Measurements from ENCODE around the gene KIF1A. TPM values are rescaled to one million over a fixed set of nuclear protein-coding genes. Genes with fewer than 3 reads are reported as not detected.

KIF1A gene, protein sequence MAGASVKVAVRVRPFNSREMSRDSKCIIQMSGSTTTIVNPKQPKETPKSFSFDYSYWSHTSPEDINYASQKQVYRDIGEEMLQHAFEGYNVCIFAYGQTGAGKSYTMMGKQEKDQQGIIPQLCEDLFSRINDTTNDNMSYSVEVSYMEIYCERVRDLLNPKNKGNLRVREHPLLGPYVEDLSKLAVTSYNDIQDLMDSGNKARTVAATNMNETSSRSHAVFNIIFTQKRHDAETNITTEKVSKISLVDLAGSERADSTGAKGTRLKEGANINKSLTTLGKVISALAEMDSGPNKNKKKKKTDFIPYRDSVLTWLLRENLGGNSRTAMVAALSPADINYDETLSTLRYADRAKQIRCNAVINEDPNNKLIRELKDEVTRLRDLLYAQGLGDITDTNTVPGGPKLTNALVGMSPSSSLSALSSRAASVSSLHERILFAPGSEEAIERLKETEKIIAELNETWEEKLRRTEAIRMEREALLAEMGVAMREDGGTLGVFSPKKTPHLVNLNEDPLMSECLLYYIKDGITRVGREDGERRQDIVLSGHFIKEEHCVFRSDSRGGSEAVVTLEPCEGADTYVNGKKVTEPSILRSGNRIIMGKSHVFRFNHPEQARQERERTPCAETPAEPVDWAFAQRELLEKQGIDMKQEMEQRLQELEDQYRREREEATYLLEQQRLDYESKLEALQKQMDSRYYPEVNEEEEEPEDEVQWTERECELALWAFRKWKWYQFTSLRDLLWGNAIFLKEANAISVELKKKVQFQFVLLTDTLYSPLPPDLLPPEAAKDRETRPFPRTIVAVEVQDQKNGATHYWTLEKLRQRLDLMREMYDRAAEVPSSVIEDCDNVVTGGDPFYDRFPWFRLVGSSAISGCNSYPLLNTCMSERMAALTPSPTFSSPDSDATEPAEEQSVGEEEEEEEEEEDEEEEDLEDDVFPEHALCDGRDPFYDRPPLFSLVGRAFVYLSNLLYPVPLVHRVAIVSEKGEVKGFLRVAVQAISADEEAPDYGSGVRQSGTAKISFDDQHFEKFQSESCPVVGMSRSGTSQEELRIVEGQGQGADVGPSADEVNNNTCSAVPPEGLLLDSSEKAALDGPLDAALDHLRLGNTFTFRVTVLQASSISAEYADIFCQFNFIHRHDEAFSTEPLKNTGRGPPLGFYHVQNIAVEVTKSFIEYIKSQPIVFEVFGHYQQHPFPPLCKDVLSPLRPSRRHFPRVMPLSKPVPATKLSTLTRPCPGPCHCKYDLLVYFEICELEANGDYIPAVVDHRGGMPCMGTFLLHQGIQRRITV (N-terminal part only)
- total RNA-seq (0.54 TPM), polyA plus RNA-seq (ENCODE audit: insufficient read depth, low read depth, low replicate concordance) (0.58 TPM)
- long read RNA-seq, donor 1, result 0 reads
- long read RNA-seq, donor 2, result 0 reads
- long read RNA-seq, donor 3, result 0 reads
- long read RNA-seq, donor 4, result 0 reads
- long read RNA-seq, donor 5, result 0 reads
- long read RNA-seq, donor 6, result 0 reads
- long read RNA-seq, donor 7, result 0 reads
- long read RNA-seq, donor 8, result 0 reads
- long read RNA-seq, donor 9, result 0 reads
- long read RNA-seq, donor 10, result 0 reads

DNA sequence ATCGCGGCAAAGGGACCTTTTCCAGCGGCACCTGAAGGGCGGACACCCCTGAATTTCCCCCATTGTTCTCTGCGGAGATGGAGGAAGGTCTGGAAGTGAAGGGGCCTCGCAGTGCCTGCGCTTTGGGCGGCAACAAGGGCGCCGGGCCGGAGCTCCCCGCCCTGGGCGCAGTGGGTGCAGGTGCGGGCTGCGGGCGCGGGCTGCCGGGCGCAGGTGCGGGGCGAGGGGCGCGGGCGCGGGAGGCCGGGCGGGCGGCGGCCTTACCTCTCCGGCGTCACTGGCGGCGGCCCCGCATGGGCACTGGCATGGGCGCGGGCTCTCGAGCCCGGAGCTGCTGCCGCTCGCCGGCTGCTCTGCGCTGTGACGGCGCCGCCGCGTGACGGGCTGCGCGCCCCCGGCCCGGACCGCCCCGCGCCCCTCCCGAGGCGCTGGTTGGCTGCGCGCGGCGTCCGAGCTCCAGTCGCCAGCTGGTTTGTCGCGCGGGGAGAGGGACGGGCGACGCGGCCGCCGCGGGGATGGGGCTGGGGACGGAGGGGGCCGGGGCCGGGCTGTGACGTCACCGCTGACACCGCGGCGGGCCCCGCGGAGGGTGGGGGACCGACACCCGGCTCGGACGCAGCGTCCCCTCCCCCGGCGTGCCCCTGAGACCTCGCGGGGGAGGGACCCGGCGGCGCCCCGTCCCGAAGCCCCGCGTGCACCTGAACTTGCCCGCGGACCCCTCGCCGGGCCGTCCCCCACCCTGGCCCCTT is at the start of gene KIF1A:
TSS of gene KIF1A (minus strand) at position 362 of the 749 bp plus-strand sequence. CDS start 22,467 bp downstream, outside the sequence.
- peaks cover 6% of the 10 kb centered on the region for H3K27me3 ChIP-seq (ENCODE audit: control insufficient read depth, insufficient read depth, low read length)
- intact Hi-C loops (cut with DNase I), result no loop called here
- FAIRE-seq (no peak), DNase-seq (peak in 4 of 5 donors; percentile 75 to 89 (median 84))
- peaks cover 0 to 2% (median 0%) of the 10 kb centered on the region in 3 donors for H3K36me3 ChIP-seq (ENCODE audit: control insufficient read depth in 2 of 3, insufficient read depth in 3 of 3, low read length in 3 of 3)
- H3K9ac ChIP-seq (ENCODE audit: low read length in 3 of 3), result no peak within 1 kb of the TSS
- no peaks in the 10 kb centered on the region for H3K4me1 ChIP-seq (ENCODE audit: control insufficient read depth in 2 of 3, insufficient read depth in 2 of 3, low read depth in 1 of 3, low read length in 3 of 3)
- H3K27ac ChIP-seq (ENCODE audit: low read depth in 2 of 2, low read length in 2 of 2), result no peak within 1 kb of the TSS
- H3K9me3 ChIP-seq (ENCODE audit: control insufficient read depth in 2 of 3, insufficient read depth in 1 of 3, low read length in 3 of 3), result peaks cover 0 to 10% (median 0%) of the 10 kb centered on the region in 3 donors
- TF ChIP-seq, protein P1, sequence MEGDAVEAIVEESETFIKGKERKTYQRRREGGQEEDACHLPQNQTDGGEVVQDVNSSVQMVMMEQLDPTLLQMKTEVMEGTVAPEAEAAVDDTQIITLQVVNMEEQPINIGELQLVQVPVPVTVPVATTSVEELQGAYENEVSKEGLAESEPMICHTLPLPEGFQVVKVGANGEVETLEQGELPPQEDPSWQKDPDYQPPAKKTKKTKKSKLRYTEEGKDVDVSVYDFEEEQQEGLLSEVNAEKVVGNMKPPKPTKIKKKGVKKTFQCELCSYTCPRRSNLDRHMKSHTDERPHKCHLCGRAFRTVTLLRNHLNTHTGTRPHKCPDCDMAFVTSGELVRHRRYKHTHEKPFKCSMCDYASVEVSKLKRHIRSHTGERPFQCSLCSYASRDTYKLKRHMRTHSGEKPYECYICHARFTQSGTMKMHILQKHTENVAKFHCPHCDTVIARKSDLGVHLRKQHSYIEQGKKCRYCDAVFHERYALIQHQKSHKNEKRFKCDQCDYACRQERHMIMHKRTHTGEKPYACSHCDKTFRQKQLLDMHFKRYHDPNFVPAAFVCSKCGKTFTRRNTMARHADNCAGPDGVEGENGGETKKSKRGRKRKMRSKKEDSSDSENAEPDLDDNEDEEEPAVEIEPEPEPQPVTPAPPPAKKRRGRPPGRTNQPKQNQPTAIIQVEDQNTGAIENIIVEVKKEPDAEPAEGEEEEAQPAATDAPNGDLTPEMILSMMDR (IDR thresholded peaks at IDR 0.05; ENCODE audit: borderline replicate concordance, extremely low read depth, insufficient read depth), result no peak
- no peak within 1 kb of the TSS for H3K4me3 ChIP-seq (ENCODE audit: low read length in 3 of 3)

DNA sequence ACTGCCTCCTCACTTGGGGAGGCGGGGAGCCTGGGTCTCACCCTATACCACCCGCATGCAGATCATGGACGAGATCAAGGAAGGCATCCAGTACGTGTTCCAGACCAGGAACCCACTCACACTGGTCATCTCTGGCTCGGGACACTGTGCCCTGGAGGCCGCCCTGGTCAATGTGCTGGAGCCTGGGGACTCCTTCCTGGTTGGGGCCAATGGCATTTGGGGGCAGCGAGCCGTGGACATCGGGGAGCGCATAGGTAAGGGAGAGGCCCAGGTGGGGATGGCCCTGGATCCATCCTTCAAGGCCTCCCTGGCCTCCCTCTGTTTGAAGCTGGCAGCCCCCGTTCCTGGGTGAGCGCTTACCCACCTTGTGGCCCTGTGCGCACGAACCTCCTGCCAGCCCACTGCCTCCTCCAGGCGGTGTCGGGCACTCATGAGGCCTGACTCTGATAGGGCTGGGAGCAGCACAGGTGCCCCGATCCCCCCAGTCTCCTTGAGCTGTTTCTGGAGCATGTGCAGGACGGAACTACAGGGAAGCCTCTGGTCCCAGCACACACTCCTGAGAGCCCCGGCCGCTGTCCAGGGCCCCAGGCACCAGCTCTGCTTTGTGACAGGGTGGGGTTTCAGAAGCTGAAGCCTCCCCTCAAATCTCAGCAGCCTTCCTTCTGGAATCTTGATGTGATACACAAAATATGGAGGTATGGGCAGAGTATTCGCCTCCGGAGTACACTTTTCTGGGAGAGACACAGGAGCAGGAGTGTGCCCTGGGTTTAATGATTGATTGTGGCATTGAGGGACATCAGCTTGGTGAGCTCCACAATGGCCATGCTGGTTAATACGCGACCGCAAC is 49.3 kb upstream of the KIF1A start:
- Histone ChIP-seq H3K4me3 (ENCODE audit: low read length in 3 of 3) (peak overlapping the region in 1 of 3 donors; percentile 25), H3K27ac (ENCODE audit: low read depth in 2 of 2, low read length in 2 of 2) (no peak overlapping the region), H3K9me3 (ENCODE audit: control insufficient read depth in 2 of 3, insufficient read depth in 1 of 3, low read length in 3 of 3) (no peaks in the 10 kb centered on the region), H3K27me3 (ENCODE audit: control insufficient read depth, insufficient read depth, low read length) (no peaks in the 10 kb centered on the region), H3K36me3 (ENCODE audit: control insufficient read depth in 2 of 3, insufficient read depth in 3 of 3, low read length in 3 of 3) (no peaks in the 10 kb centered on the region), H3K9ac (ENCODE audit: low read length in 3 of 3) (no peak overlapping the region), H3K4me1 (ENCODE audit: control insufficient read depth in 2 of 3, insufficient read depth in 2 of 3, low read depth in 1 of 3, low read length in 3 of 3) (no peaks in the 10 kb centered on the region)
- no peak for DNase-seq
- FAIRE-seq, result no peak
- intact Hi-C loops (cut with DNase I), result no loop called here
- TF ChIP-seq, protein P1 (IDR thresholded peaks at IDR 0.05; ENCODE audit: borderline replicate concordance, extremely low read depth, insufficient read depth), result no peak
